ENCODE data around the gene INA. TPM values are rescaled to one million over a fixed set of nuclear protein-coding genes. Genes with fewer than 3 reads are reported as not detected.

The INA gene
- total RNA-seq, 6 donors from 2014 or later: 0.13 to 0.39 TPM; not detected in 4

DNA sequence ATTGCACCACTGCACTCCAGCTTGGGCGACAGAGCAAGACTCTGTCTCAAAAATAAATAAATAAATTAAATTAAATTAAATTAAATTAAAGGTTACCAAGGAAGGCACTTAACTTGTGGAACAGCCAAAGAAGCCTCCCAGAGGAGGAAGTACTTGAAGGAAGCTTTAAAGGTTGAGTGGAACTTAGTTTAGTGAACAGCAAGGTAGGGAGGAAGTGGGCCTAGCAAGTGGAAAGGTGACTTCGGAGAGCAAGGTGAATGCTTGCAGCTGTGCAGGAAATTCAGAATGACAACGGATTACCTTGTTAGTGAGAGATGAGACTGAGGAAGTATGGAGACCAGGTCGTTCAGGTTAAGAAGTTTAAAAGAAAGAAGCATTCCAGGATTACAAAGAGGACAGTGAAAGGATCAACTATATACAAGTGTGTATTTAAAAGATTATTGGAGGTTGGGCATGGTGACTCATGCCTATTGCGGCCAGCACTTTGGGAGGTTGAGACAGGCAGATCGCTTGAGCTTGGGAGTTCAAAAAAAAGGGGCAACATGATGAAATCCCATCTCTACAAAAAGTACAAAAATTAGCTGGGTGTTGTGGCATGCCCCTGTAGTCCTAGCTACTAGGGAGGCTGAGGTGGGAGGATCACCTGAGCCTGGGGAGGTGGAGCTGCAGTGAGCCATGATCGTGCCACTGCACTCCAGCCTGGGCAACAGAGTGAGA, 44.0 kb upstream of the INA start:
- Histone ChIP-seq H3K36me3 (no peaks in the 10 kb centered on the region), H3K4me1 (peaks cover 0 to 36% (median 20%) of the 10 kb centered on the region in 4 donors), H3K4me3 (no peak overlapping the region), H3K27ac (peak overlapping the region; percentile 22 to 76 (median 64)), H3K27me3 (no peaks in the 10 kb centered on the region), H3K9me3 (no peaks in the 10 kb centered on the region)
- 59 to 60% methylated on average over 7 of the region's 7 CpGs for WGBS, 2 donors
- no peak for TF ChIP-seq EP300 (IDR thresholded peaks at IDR 0.05)
- no peak for TF ChIP-seq POLR2AphosphoS5 (IDR thresholded peaks at IDR 0.05)
- TF ChIP-seq POLR2A (IDR thresholded peaks at IDR 0.05): no peak
- TF ChIP-seq, protein P1, sequence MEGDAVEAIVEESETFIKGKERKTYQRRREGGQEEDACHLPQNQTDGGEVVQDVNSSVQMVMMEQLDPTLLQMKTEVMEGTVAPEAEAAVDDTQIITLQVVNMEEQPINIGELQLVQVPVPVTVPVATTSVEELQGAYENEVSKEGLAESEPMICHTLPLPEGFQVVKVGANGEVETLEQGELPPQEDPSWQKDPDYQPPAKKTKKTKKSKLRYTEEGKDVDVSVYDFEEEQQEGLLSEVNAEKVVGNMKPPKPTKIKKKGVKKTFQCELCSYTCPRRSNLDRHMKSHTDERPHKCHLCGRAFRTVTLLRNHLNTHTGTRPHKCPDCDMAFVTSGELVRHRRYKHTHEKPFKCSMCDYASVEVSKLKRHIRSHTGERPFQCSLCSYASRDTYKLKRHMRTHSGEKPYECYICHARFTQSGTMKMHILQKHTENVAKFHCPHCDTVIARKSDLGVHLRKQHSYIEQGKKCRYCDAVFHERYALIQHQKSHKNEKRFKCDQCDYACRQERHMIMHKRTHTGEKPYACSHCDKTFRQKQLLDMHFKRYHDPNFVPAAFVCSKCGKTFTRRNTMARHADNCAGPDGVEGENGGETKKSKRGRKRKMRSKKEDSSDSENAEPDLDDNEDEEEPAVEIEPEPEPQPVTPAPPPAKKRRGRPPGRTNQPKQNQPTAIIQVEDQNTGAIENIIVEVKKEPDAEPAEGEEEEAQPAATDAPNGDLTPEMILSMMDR (IDR thresholded peaks at IDR 0.05): no peak
- DNase-seq (peak in 1 of 2 donors; percentile 44), ATAC-seq (ENCODE audit: low FRiP score in 2 of 2) (no peak)

DNA sequence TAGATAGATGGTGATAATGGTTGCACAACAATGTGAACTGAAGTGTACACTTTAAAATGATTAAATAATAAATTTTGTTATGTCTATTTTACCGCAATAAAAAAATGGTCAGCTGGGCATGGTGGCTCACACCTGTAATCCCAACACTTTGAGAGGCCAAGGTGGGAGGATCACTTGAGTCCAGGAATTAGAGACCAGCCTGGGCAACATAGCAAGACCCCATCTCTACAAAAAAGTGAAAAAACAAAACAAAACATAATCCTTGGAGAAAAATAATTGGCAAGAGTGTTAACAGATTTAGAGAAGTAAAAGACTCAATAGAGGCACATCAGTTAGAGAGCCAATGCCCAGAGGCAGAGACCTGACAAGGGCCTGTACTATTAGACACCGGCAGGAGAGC, 41.2 kb upstream of the INA start:
- no peak for DNase-seq
- H3K4me3 ChIP-seq: no peak overlapping the region
- H3K27me3 ChIP-seq: no peaks in the 10 kb centered on the region
- no peaks in the 10 kb centered on the region for H3K36me3 ChIP-seq
- H3K27ac ChIP-seq: no peak overlapping the region
- ATAC-seq (ENCODE audit: low FRiP score in 2 of 2): no peak
- WGBS, 2 donors: 91% methylated on average over 2 of the region's 2 CpGs
- peaks cover 15 to 48% (median 27%) of the 10 kb centered on the region in 4 donors for H3K4me1 ChIP-seq
- H3K9me3 ChIP-seq: no peaks in the 10 kb centered on the region
- TF ChIP-seq, protein P1 (IDR thresholded peaks at IDR 0.05): no peak
- TF ChIP-seq POLR2A (IDR thresholded peaks at IDR 0.05) (no peak), EP300 (IDR thresholded peaks at IDR 0.05) (no peak), POLR2AphosphoS5 (IDR thresholded peaks at IDR 0.05) (no peak)

- Histone ChIP-seq H3K27ac (peak overlapping the region in 1 of 4 donors; percentile 1), H3K4me3 (no peak overlapping the region), H3K27me3 (no peaks in the 10 kb centered on the region), H3K4me1 (peaks cover 21 to 37% (median 31%) of the 10 kb centered on the region in 4 donors), H3K36me3 (no peaks in the 10 kb centered on the region), H3K9me3 (no peaks in the 10 kb centered on the region)
- TF ChIP-seq, protein P1 (IDR thresholded peaks at IDR 0.05): peak in 1 of 6 experiments; percentile 7
- no peak for TF ChIP-seq EP300 (IDR thresholded peaks at IDR 0.05)
- ATAC-seq (ENCODE audit: low FRiP score in 2 of 2) (peak; percentile 41 to 67), DNase-seq (peak in 1 of 2 donors; percentile 53)
- 65 to 74% methylated on average over 11 of the region's 11 CpGs for WGBS, 2 donors
These were observed 38.3 kb upstream of the INA start for GRCh38 chr10:103238506-103239252.

DNA sequence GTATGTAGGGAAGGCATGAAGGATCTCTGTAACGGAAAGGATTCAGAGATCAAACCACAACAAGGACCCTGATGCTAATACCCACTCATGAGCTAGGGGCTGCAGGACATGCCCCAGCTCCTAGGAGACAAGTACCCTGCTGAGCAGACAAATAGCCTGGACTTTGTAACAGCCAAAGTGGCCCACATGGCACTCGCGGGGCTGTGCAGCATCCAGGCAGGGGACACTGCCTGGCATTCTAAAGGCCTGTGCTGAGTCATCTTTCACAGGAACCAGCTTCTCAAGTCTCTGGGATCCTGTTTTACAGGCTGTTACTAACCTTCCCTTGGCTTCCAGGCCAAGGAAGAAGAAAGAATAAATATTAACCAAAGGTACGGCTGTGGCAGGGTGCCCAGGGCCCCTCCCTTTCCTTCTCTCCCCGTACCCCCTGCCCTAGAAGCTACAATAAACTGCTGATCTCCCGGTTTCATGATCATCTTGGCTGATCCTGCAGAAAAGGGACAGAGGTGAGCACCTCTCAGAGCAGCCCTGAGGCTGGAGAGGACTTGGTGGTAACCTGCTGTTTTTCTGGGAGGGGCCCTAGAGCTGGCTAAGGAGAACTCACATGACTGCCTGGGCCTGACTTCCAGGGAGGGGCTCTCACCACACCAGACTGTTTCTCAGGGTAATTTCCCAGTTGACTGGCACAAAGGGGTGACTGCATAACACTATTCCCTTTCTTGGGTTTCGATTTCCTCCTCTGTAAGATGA, 35.5 kb upstream of the INA start:
- H3K4me3 ChIP-seq: no peak overlapping the region
- 26 to 32% methylated on average over 7 of the region's 7 CpGs for WGBS, 2 donors
- H3K27me3 ChIP-seq: no peaks in the 10 kb centered on the region
- H3K9me3 ChIP-seq: no peaks in the 10 kb centered on the region
- H3K36me3 ChIP-seq: no peaks in the 10 kb centered on the region
- peaks cover 24 to 39% (median 36%) of the 10 kb centered on the region in 4 donors for H3K4me1 ChIP-seq
- H3K27ac ChIP-seq: peak overlapping the region; percentile 82 to 86 (median 83)
- TF ChIP-seq, protein P1 (IDR thresholded peaks at IDR 0.05): no peak
- TF ChIP-seq EP300 (IDR thresholded peaks at IDR 0.05) (peak in 2 of 4 donors; percentile 5 to 67), POLR2A (IDR thresholded peaks at IDR 0.05) (no peak), POLR2AphosphoS5 (IDR thresholded peaks at IDR 0.05) (peak; percentile 31 to 43)
- ATAC-seq (ENCODE audit: low FRiP score in 2 of 2) (peak; percentile 68 to 91), DNase-seq (peak; percentile 42 to 82)
